MCF 10A (cell line): ENCODE data around the gene PSMC3IP. TPM values are rescaled to one million over a fixed set of nuclear protein-coding genes. Genes with fewer than 3 reads are reported as not detected.
"Not testable (repeated sequence)": the region's sequence is repeated elsewhere in the genome, so short reads cannot be mapped to it uniquely, and the experiment has no call there.

Source experiments
- Bru-seq: library from RNA; stranded (reverse); fragments of 400-500 nt; gene quantifications from one replicate; lab custom pipeline; 2021; lab: Mats Ljungman, UMichigan
- BruChase-seq, 2 experiments: library from RNA; stranded (reverse); fragments of 400-500 nt; gene quantifications; one replicate each; lab custom pipeline; 2021; lab: Mats Ljungman, UMichigan
- BruUV-seq: library from RNA; stranded (reverse); fragments of 400-500 nt; replicated peaks from 2 replicates; lab custom pipeline; 2021; lab: Mats Ljungman, UMichigan
- CTCF ChIA-PET: fragments of 300-600 bp; sonication (Branson Sonifier 250); formaldehyde crosslinking; extraction: SDS; loops from one replicate; lab custom pipeline; 2021; ENCODE audit warnings: antibody characterized with exemption, inconsistent platforms; lab: Yijun Ruan, JAX
- POLR2A ChIA-PET: fragments of 300-600, 350-650 bp; sonication (Branson Sonifier 250); formaldehyde crosslinking; extraction: SDS; loops from one replicate; lab custom pipeline; 2020; ENCODE audit warnings: antibody characterized with exemption, inconsistent platforms; lab: Yijun Ruan, JAX
- DNase-seq: peaks from one replicate; pipeline ENCODE4 v3.0.0-alpha.2; 2018; ENCODE audit not compliant: unreplicated experiment
- H3K27ac Mint-ChIP-seq: one replicate; pipeline ENCODE4 v1.8.0; 2022; ENCODE audit warnings: mild to moderate bottlenecking, low read depth, mixed read lengths; ENCODE audit not compliant: unreplicated experiment
- H3K27me3 Mint-ChIP-seq: one replicate; pipeline ENCODE4 v1.8.0; 2022; ENCODE audit warnings: mixed read lengths; ENCODE audit not compliant: insufficient read depth, unreplicated experiment
- H3K36me3 Mint-ChIP-seq: one replicate; pipeline ENCODE4 v1.8.0; 2022; ENCODE audit warnings: mild to moderate bottlenecking, moderate library complexity, mixed read lengths; ENCODE audit not compliant: insufficient read depth, unreplicated experiment
- H3K4me1 Mint-ChIP-seq: one replicate; pipeline ENCODE4 v1.8.0; 2022; ENCODE audit warnings: mixed read lengths; ENCODE audit not compliant: insufficient read depth, unreplicated experiment
- H3K4me3 Mint-ChIP-seq: one replicate; pipeline ENCODE4 v1.8.0; 2022; ENCODE audit warnings: mild to moderate bottlenecking, moderate library complexity, mixed read lengths; ENCODE audit not compliant: unreplicated experiment
- H3K9me3 Mint-ChIP-seq: one replicate; pipeline ENCODE4 v1.8.0; 2022; ENCODE audit warnings: mixed read lengths; ENCODE audit not compliant: unreplicated experiment
- intact Hi-C: fragments of 100-400 bp; cut with micrococcal nuclease; formaldehyde crosslinking; loops from 2 replicates; pipeline ENCODE4 v1.14.1; 2022
- long read RNA-seq: library from polyadenylated mRNA; stranded (forward); transcript quantifications from one replicate; pipeline ENCODE4 v2.0.0, GENCODE V29; 2022
- total RNA-seq: library from RNA; stranded (reverse); gene quantifications from 2 replicates; pipeline ENCODE4 v1.2.3, GENCODE V29; 2022
- TF ChIP-seq, protein P1 (sequence below): fragments of 200-600 bp; IDR thresholded peaks from one replicate; pipeline ENCODE4 v1.8.0; 2022; ENCODE audit warnings: antibody characterized with exemption, mild to moderate bottlenecking; ENCODE audit not compliant: unreplicated experiment

Gene PSMC3IP
- total RNA-seq: 10.3 and 12.0 TPM in 2 replicates
- percentile 58 among the genes with signal in this experiment for Bru-seq, nascent RNA
- BruChase-seq, experiment 1, labeled RNA remaining after a 6-hour chase: percentile 65 among the genes with signal in this experiment
- BruChase-seq, experiment 2, labeled RNA remaining after a 2-hour chase: percentile 66 among the genes with signal in this experiment
- long read RNA-seq, transcript PSMC3IP-202 (8 exons, 1,416 nt): major isoform, 39 of 224 reads
- long read RNA-seq, partial matches to known transcripts: 2 of 224 reads
- long read RNA-seq, other reads (novel, unspliced or antisense): 180 of 224 reads

DNA sequence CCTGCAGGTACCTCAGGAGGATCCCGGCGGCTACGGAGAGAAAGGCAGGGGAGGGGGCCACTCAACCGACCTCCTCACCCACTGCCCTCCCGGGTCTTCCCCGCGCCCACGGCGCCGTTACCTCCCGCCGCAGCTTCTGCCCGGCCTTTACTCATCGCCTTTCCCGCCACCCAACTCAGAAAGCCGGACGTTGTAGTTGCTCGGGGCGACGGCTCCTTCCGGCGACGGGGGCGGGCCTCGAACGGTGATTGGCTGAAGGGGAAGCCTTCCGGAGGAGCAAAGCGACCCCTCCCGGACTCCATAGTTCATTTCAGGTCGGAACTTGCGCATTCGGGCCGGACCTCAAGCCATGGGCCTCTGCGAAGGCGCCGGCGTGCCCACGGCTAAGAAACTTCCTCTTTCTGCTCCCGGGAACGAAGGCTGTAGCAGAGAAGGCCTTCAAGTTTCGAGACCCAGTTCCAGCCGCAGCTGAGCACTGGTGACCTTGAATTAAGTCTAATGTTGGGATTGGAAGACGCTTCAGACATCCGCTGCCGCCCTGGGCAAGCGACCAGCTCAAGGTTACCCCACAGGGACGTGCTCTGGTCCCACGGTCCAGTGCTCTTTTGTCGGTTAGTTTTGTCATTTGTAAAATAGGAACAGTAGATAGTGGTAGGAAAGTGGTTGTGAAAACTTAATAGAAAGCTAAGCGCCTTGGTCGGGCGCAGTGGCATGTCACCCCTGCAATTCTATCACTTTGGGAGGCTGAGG is at the start of gene PSMC3IP:
Gene PSMC3IP (minus strand): TSS at position 198 of the 750 bp plus-strand sequence. CDS start 43 bp downstream, at position 155.
- Mint-ChIP-seq H3K9me3 (no peaks in the 10 kb centered on the region), H3K27ac (peak within 1 kb of the TSS; percentile 80), H3K4me3 (peak within 1 kb of the TSS; percentile 78), H3K36me3 (peaks cover 70% of the 10 kb centered on the region), H3K4me1 (peaks cover 24% of the 10 kb centered on the region), H3K27me3 (no peaks in the 10 kb centered on the region)
- ChIA-PET POLR2A (interaction anchor here (0.5 to 5.4 kb wide), 41 partner anchors 9 to 660 kb away, joined by 3 to 70 read pairs (median 5); partner anchors contain the start of genes BECN1, CNP, CNTNAP1 and COASY), CTCF (interaction anchor here (0.5 to 4.3 kb wide), 37 partner anchors 9 to 246 kb away, joined by 3 to 55 read pairs (median 5); partner anchors contain the start of genes BECN1, MLX, PLEKHH3 and RETREG3)
- TSS peak; percentile 53 for BruUV-seq
- intact Hi-C loops: loop anchor here (1.0 to 2.0 kb wide), 3 partner anchors 102 to 185 kb away; no protein-coding TSS in a partner anchor
- TF ChIP-seq, protein P1, sequence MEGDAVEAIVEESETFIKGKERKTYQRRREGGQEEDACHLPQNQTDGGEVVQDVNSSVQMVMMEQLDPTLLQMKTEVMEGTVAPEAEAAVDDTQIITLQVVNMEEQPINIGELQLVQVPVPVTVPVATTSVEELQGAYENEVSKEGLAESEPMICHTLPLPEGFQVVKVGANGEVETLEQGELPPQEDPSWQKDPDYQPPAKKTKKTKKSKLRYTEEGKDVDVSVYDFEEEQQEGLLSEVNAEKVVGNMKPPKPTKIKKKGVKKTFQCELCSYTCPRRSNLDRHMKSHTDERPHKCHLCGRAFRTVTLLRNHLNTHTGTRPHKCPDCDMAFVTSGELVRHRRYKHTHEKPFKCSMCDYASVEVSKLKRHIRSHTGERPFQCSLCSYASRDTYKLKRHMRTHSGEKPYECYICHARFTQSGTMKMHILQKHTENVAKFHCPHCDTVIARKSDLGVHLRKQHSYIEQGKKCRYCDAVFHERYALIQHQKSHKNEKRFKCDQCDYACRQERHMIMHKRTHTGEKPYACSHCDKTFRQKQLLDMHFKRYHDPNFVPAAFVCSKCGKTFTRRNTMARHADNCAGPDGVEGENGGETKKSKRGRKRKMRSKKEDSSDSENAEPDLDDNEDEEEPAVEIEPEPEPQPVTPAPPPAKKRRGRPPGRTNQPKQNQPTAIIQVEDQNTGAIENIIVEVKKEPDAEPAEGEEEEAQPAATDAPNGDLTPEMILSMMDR: peak; percentile 26
- peak; percentile 95 for DNase-seq

DNA sequence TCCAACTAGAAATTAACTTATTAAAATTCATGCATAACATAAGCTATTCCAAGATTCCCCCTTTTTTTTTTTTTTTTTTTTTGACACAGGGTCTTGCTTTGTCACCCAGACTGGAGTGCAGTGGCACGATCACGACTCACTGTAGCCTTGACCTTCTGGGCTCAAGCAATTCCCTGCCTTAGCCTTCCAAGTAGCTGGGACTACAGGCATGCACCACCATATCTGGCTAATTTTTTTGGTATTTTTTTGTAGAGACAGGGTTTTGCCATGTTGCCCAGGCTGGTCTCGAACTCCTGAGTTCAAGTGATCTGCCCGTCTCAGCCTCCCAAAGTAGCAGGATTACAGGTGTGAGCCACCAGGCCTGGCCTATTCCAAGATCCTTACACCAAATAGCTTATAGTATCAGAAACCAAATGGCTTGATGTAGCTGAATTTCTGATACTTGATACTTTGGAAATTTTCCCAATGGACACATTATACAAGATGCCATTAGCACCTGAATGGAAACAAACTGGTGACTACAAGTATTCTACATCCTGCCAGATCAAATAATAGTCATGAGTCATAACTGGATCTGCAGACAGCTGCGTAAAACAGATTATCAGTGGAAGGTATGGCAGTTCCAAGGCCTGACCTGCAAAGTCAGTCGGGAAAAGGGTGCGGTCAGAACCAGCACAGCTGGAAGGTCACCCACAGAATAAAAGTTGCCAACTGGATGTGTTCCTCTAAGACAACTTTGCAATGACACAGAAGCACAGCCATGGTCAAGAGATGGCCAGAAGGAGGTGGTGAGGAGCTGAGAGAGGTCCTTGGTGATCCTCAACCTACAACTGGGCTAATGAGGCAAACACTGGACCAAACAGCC is 46.4 kb upstream of the PSMC3IP start:
- ChIA-PET CTCF (interaction anchor here (0.6 to 7.0 kb wide), 13 partner anchors 10 to 54 kb away, joined by 3 to 61 read pairs (median 4); partner anchors contain the start of genes PLEKHH3 and PSMC3IP), POLR2A (interaction anchor here (0.5 to 8.2 kb wide), 18 partner anchors 10 to 200 kb away, joined by 3 to 110 read pairs (median 5); partner anchors contain the start of genes BECN1, PLEKHH3, PSMC3IP and RETREG3)
- intact Hi-C loops: loop anchor here (5.0 kb wide), 1 partner anchor 53 kb away; the partner anchor contains the start of gene PLEKHH3
- DNase-seq: peak; percentile 75
- BruUV-seq: no TSS peak
- Mint-ChIP-seq H3K27me3 (no peaks in the 10 kb centered on the region), H3K4me3 (no peak overlapping the region), H3K9me3 (no peaks in the 10 kb centered on the region), H3K36me3 (no peaks in the 10 kb centered on the region), H3K27ac (no peak overlapping the region), H3K4me1 (peaks cover 14% of the 10 kb centered on the region)
- TF ChIP-seq, protein P1: no peak

- Mint-ChIP-seq H3K27me3 (no peaks in the 10 kb centered on the region), H3K4me3 (no peak overlapping the region), H3K4me1 (peaks cover 20% of the 10 kb centered on the region), H3K9me3 (no peaks in the 10 kb centered on the region), H3K27ac (no peak overlapping the region), H3K36me3 (no peaks in the 10 kb centered on the region)
- TF ChIP-seq, protein P1: no peak
- ChIA-PET POLR2A (interaction anchor here (1.0 to 8.2 kb wide), 12 partner anchors 14 to 201 kb away, joined by 3 to 110 read pairs (median 7); partner anchors contain the start of genes BECN1, PLEKHH3, PSMC3IP and RETREG3), CTCF (interaction anchor here (0.7 to 7.0 kb wide), 8 partner anchors 9 to 55 kb away, joined by 3 to 61 read pairs (median 6); partner anchors contain the start of genes PLEKHH3 and PSMC3IP)
- intact Hi-C loops: loop anchor here (5.0 kb wide), 1 partner anchor 54 kb away; the partner anchor contains the start of gene PLEKHH3
- DNase-seq: no peak
- no TSS peak for BruUV-seq
Observed at GRCh38 chr17:42623271-42623670, 45.7 kb upstream of the PSMC3IP start.

DNA sequence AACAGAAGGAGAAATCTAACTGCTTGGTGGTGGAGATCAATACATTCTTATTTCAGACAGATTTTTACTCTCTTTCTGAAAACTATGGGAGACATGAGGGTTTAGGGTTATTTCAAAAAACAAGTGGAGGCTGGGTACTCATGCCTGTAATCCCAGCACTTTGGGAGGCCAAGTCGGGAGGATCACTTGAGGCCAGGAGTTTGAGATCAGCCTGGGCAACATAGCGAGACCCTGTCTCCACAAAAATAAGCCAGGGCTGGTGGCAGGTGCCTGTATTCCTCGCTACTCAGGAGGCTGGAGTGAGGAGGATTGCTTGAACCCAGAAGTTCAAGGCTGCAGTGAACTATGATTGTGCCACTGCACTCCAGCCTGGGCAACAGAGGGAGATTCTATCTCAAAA is 44.5 kb upstream of the PSMC3IP start:
- intact Hi-C loops: loop anchor here (5.0 kb wide), 1 partner anchor 55 kb away; the partner anchor contains the start of gene PLEKHH3
- not testable (repeated sequence) for DNase-seq, H3K27ac Mint-ChIP-seq, H3K27me3 Mint-ChIP-seq, BruUV-seq, H3K9me3 Mint-ChIP-seq, H3K4me3 Mint-ChIP-seq, H3K36me3 Mint-ChIP-seq
- ChIA-PET CTCF (interaction anchor here (0.6 to 7.0 kb wide), 3 partner anchors 56 to 197 kb away, joined by 3 to 61 read pairs (median 4); partner anchors contain the start of gene PLEKHH3), POLR2A (interaction anchor here (0.7 to 8.2 kb wide), 8 partner anchors 11 to 786 kb away, joined by 3 to 110 read pairs (median 4); partner anchors contain the start of genes PLEKHH3, RETREG3 and TUBG1)
- peaks cover 25% of the 10 kb centered on the region for H3K4me1 Mint-ChIP-seq
